Loucy (cell line): ENCODE data around the gene VEZF1.

Experiments used
- H2AFZ ChIP-seq: fragments of 200-600 bp; sonication (generic); 2 replicates; pipeline ENCODE4 v1.6.0; 2016; ENCODE audit warnings: antibody characterized with exemption, mild to moderate bottlenecking, low read length, moderate library complexity
- H3F3A ChIP-seq: fragments of 200-600 bp; 2 replicates; pipeline ENCODE4 v1.6.0; 2016; ENCODE audit warnings: antibody characterized with exemption, low read depth, mild to moderate bottlenecking
- H3K27me3 ChIP-seq: fragments of 200-600 bp; sonication (generic); 2 replicates; pipeline ENCODE4 v1.6.1; 2014; ENCODE audit warnings: low read length, mild to moderate bottlenecking; ENCODE audit not compliant: insufficient read depth, poor library complexity, severe bottlenecking
- H3K36me3 ChIP-seq: fragments of 200-600 bp; sonication (generic); 2 replicates; pipeline ENCODE4 v1.6.1; 2016; ENCODE audit warnings: low read length; ENCODE audit not compliant: insufficient read depth
- H3K4me1 ChIP-seq: fragments of 200-600 bp; sonication (generic); 2 replicates; pipeline ENCODE4 v1.5.1; 2014; ENCODE audit warnings: low read length, mild to moderate bottlenecking; ENCODE audit not compliant: insufficient read depth, poor library complexity, severe bottlenecking
- H3K4me2 ChIP-seq: fragments of 200-600 bp; sonication (generic); 2 replicates; pipeline ENCODE4 v1.6.0; 2014; ENCODE audit warnings: antibody characterized with exemption, low read length, low read depth, mild to moderate bottlenecking; ENCODE audit not compliant: poor library complexity, severe bottlenecking
- H3K4me3 ChIP-seq: fragments of 200-600 bp; sonication (generic); 2 replicates; pipeline ENCODE4 v1.5.1; 2014; ENCODE audit warnings: low read length, mild to moderate bottlenecking, mixed read lengths; ENCODE audit not compliant: poor library complexity, severe bottlenecking
- H3K79me2 ChIP-seq: fragments of 200-600 bp; sonication (generic); 2 replicates; pipeline ENCODE4 v1.6.1; 2014; ENCODE audit warnings: low read length; ENCODE audit not compliant: insufficient read depth
- H3K9ac ChIP-seq: fragments of 200-600 bp; sonication (generic); 2 replicates; pipeline ENCODE4 v1.6.0; 2014; ENCODE audit warnings: mild to moderate bottlenecking, low read depth, low read length, moderate library complexity; ENCODE audit not compliant: poor library complexity, severe bottlenecking
- H3K9me2 ChIP-seq: fragments of 200-600 bp; sonication (generic); replicated peaks from 2 replicates; pipeline ENCODE4 v1.6.1; 2016; ENCODE audit warnings: low read depth, low read length, mixed read lengths
- H3K9me3 ChIP-seq: fragments of 200-600 bp; sonication (generic); 2 replicates; pipeline ENCODE4 v1.6.1; 2014; ENCODE audit warnings: mild to moderate bottlenecking, antibody characterized with exemption, low read length, low read depth; ENCODE audit not compliant: insufficient read depth
- H4K20me1 ChIP-seq: fragments of 200-600 bp; sonication (generic); 2 replicates; pipeline ENCODE4 v1.6.0; 2014; ENCODE audit warnings: antibody characterized with exemption, low read length, mild to moderate bottlenecking; ENCODE audit not compliant: insufficient read depth, poor library complexity, severe bottlenecking
- EZH2phosphoT487 ChIP-seq: fragments of 200-600 bp; IDR thresholded peaks from 2 replicates; pipeline ENCODE4 v1.6.1; 2018; ENCODE audit warnings: antibody characterized with exemption, mild to moderate bottlenecking, moderate library complexity, borderline replicate concordance
- TF ChIP-seq, protein P1 (sequence below): fragments of 200-600 bp; sonication (generic); conservative IDR thresholded peaks from 2 replicates; pipeline ENCODE4 v1.5.1; 2014; ENCODE audit warnings: mild to moderate bottlenecking, antibody characterized with exemption, low read length

The VEZF1 gene

DNA sequence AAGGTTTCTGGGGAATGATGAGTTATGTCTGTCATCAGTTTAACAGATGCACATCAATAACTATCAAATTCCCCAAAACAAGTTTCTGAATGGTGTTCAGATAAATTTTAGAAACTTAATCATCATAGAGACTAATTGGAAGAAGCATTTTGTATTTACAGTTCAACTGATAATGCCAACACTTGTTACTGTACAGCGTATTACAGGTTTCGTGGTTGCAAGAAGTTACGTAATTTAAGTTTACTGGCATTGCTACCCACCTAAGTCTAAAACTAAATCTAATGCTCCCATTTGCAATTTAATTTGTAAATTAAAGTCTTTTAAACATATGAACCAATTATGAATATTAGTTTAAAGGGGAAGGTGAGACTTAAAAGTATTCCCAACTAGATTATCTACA is 16.0 kb upstream of the VEZF1 start:
- Histone ChIP-seq H3K27me3 (peaks cover 6% of the 10 kb centered on the region), H3F3A (peaks cover 23% of the 10 kb centered on the region), H3K4me2 (peak overlapping the region; percentile 98), H3K9me2 (no peaks in the 10 kb centered on the region), H3K9me3 (no peaks in the 10 kb centered on the region), H3K36me3 (peaks cover 60% of the 10 kb centered on the region), H3K79me2 (peaks cover 92% of the 10 kb centered on the region), H2AFZ (no peak overlapping the region), H3K9ac (peak overlapping the region; percentile 100), H3K4me3 (peak overlapping the region; percentile 89), H3K4me1 (peaks cover 61% of the 10 kb centered on the region), H4K20me1 (peaks cover 78% of the 10 kb centered on the region)
- TF ChIP-seq, protein P1, sequence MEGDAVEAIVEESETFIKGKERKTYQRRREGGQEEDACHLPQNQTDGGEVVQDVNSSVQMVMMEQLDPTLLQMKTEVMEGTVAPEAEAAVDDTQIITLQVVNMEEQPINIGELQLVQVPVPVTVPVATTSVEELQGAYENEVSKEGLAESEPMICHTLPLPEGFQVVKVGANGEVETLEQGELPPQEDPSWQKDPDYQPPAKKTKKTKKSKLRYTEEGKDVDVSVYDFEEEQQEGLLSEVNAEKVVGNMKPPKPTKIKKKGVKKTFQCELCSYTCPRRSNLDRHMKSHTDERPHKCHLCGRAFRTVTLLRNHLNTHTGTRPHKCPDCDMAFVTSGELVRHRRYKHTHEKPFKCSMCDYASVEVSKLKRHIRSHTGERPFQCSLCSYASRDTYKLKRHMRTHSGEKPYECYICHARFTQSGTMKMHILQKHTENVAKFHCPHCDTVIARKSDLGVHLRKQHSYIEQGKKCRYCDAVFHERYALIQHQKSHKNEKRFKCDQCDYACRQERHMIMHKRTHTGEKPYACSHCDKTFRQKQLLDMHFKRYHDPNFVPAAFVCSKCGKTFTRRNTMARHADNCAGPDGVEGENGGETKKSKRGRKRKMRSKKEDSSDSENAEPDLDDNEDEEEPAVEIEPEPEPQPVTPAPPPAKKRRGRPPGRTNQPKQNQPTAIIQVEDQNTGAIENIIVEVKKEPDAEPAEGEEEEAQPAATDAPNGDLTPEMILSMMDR: no peak
- TF ChIP-seq EZH2phosphoT487: no peak

DNA sequence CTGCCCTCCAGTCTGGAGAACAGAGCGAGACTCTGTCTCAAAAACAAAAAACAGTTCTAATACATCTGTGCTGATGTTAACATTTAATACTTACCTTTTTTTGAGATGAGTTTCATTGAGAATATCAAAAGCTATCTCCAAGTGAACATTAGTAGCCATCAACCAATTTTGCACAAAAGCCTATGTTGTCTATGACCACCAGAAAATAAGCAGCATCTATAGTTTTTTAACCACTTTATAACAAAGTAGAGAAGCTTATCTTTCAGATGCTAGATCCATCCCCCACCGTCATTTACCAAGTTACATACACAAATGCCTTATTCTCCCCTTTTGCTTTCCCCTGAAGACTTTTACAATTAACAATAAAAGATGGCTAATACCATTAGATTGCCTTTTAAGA is 14.9 kb upstream of the VEZF1 start:
- Histone ChIP-seq H3K4me3 (peak overlapping the region; percentile 89), H3K9me3 (no peaks in the 10 kb centered on the region), H3K36me3 (peaks cover 70% of the 10 kb centered on the region), H3K4me1 (peaks cover 53% of the 10 kb centered on the region), H4K20me1 (peaks cover 79% of the 10 kb centered on the region), H3K79me2 (peaks cover 89% of the 10 kb centered on the region), H3K9ac (peak overlapping the region; percentile 100), H3K4me2 (peak overlapping the region; percentile 98), H3F3A (peaks cover 23% of the 10 kb centered on the region), H3K27me3 (peaks cover 6% of the 10 kb centered on the region), H3K9me2 (no peaks in the 10 kb centered on the region), H2AFZ (no peak overlapping the region)
- TF ChIP-seq, protein P1: no peak
- TF ChIP-seq EZH2phosphoT487: no peak

DNA sequence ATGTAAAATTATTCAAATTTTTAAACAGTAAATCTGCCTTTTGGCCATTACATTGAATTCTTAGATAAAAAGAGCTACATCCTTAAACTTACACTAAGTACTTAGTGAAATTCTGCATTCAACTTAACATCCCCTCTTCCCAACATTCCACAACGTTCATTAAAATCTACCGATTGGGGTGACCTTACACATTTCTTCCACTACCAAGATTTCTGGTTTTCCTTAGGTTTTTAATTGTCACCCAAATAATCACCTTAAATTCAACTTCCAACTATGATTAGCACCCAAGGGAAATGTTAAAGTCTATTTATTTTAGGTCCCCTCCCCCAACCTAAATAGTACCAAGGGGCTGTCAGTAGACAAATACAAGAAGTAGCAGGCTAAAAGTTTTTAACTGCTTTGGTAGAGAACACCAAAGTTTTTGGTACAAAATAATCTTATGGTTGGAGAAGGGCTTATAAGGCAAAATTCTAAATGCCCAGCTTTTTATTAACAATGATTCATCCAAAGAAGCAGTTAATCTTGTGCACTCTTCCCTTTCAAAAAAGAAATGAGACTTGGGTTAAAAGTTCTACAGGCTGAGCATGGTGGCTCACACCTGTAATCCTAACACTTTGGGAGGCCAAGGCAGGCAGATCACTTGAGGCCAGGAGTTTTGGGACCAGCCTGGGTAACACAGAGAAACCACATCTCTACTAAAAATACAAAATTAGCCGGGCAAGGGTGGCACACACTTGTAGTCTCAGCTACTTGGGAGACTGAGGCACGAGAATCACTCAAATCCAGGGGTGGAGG is 14.3 kb upstream of the VEZF1 start:
- H3K9ac ChIP-seq: peak overlapping the region; percentile 100
- peaks cover 86% of the 10 kb centered on the region for H3K79me2 ChIP-seq
- no peaks in the 10 kb centered on the region for H3K9me3 ChIP-seq
- peak overlapping the region; percentile 89 for H3K4me3 ChIP-seq
- peaks cover 79% of the 10 kb centered on the region for H4K20me1 ChIP-seq
- TF ChIP-seq, protein P1: no peak
- no peak for TF ChIP-seq EZH2phosphoT487
- peaks cover 6% of the 10 kb centered on the region for H3K27me3 ChIP-seq
- no peaks in the 10 kb centered on the region for H3K9me2 ChIP-seq
- no peak overlapping the region for H2AFZ ChIP-seq
- peaks cover 75% of the 10 kb centered on the region for H3K36me3 ChIP-seq
- H3F3A ChIP-seq: peaks cover 23% of the 10 kb centered on the region
- H3K4me1 ChIP-seq: peaks cover 52% of the 10 kb centered on the region
- H3K4me2 ChIP-seq: peak overlapping the region; percentile 98
